GM18526 (cell line): ENCODE data around the gene ALDH1A2.

Experiments
- POLR2A ChIP-seq: IDR thresholded peaks from 3 replicates; pipeline ENCODE4 v1.6.1; 2011; ENCODE audit not compliant: insufficient read length; ENCODE audit errors: extremely low read depth

Gene ALDH1A2

GRCh38 chr15:57993409-57994145, 71.9 kb downstream of the ALDH1A2 start:
- TF ChIP-seq POLR2A: no peak

- TF ChIP-seq POLR2A: no peak
These were observed 72.7 kb downstream of the ALDH1A2 start for GRCh38 chr15:57992761-57993355.

DNA sequence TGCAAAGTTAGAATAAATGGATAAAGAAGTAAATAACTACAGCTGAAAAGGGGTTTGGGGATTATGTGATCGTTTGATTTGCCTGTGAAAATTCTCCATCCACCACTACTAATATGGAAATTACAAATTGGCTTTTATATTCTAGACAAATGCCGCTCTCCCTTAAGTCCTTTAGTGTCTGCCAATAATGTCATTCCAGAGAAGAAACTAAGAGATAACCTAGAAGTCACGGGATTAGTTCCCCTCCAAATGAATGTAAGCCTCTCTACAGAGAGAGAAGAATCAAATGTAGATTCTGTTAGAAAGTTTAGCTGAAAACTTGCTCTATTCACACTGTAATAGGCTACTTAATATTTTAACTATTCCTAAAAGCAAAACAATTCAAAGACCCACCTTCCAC, 92.0 kb downstream of the ALDH1A2 start:
- no peak for TF ChIP-seq POLR2A

DNA sequence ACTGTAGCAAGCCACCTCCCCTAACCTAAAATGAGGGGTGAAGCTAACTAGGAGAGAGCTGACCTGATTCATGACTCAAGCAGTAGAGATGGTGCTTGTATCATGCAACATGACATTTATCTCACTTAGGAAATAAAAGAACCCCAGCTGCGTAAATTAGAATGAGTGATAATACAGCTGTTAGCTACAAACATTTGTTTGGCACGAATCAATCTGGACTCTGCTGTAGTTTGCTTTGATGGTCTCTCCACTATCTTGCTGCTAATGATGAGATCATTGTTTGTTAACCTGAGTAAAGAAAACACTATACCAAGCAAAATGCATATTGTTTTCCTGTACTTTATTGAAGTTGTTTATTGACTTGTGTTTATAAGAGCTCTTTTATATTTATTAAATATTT, 92.6 kb downstream of the ALDH1A2 start:
- no peak for TF ChIP-seq POLR2A

DNA sequence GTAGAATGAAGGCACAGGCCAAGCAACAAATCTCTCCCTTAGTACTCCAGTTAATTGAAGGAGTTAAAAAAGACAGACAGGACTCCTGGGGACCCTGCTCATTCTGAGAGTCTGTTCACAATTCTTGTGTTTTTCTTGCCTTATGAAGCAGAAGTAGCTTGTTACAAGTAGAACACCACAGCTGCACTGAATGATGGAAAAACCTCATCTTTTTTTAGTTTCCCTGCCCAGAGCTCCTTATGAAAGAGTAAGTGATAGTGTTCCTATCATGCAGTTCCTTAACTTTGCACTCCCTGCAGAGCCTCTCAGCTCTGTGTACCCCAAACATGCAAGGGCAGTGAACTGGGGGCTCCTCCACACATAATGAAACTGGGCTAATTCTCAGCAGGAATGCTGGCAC, 95.5 kb downstream of the ALDH1A2 start:
- no peak for TF ChIP-seq POLR2A

GRCh38 chr15:57969355-57969754, 96.2 kb downstream of the ALDH1A2 start:
- no peak for TF ChIP-seq POLR2A

DNA sequence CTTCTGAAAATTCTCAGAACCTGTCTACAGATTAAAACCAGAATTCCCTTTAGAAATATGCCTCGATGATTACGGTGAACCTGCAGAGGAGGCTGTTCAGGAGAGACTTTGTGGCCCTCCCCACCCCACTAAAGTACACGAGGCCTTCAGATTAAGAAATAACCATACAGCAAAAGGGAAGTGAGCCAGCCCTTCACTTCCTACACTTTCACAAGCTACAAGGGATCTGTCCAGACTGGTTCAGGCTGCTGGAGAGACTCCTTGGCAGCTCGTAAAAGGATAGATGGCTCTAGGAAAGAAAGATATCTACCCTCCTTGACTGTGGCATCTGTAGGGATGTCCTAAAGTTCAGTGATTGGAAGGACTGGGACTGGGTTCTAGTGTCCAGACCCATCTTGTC, 102.6 kb downstream of the ALDH1A2 start:
- no peak for TF ChIP-seq POLR2A

DNA sequence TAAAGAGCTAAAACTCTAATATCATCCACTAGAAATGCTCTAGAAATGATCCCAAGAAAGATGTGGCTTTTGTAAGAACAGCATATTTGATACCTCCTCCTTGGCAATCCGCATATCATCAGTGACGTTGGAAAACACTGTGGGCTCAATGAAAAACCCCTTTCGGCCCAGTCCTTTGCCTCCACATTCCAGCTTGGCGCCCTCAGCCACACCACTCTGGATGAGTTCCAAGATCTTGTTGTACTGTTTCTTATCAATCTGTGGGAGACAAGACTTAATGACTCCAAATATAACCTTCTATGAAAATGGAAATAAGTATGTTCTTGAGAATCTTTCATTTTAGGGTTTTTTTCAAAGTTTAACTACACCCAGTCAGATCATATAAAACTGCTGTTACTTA, 103.6 kb downstream of the ALDH1A2 start:
- no peak for TF ChIP-seq POLR2A

DNA sequence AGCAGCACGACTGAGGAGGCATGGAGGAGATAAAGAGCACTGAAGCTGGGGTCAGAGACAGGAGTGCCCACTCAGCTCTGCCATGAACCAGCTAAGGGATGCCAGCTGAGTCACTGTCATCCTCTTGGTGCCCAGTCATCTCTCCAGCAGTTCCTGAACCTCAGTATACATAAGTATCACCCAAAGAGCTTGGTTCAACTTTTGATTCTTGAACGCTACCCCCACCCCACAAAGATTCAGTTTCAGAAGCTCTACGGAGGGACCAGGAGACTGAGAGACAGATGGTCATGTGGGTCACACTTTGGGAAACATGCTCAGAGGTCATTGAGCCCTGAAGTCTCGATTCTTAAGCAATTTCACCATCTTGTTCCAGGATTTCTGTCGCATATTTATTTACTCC, 108.4 kb downstream of the ALDH1A2 start:
- no peak for TF ChIP-seq POLR2A

- no peak for TF ChIP-seq POLR2A
These were observed 111.6 kb downstream of the ALDH1A2 start for GRCh38 chr15:57953874-57954273.

- no peak for TF ChIP-seq POLR2A
These were observed 114.1 kb downstream of the ALDH1A2 start for GRCh38 chr15:57951328-57951932.

GRCh38 chr15:57950381-57950946, 115.0 kb downstream of the ALDH1A2 start:
- no peak for TF ChIP-seq POLR2A

GRCh38 chr15:57949374-57949943, 116.1 kb downstream of the ALDH1A2 start:
- TF ChIP-seq POLR2A: no peak

- no peak for TF ChIP-seq POLR2A
These were observed 116.9 kb downstream of the ALDH1A2 start for GRCh38 chr15:57948351-57949289.

DNA sequence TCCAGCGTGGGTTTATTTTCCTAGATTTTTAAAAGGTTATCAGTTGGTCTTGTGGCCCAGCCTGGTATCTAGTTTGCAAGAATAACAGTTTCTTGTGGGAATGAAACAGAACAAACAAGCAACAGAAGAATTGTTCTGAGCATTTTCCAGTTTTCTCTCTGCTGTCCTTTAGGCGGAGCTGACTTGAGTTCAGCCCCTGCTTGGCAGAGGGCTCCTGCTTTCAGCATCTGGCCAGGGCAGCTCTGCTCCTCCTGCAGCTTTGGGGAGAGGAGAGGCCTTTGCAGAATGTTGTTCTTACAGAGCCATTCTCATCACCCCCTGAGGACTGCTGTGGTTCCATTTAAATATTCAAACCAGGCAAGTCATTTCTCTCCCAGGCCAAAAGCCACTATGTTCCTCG, 117.7 kb downstream of the ALDH1A2 start:
- no peak for TF ChIP-seq POLR2A
